ENCODE results near the gene LRRC52.

Gene LRRC52

DNA sequence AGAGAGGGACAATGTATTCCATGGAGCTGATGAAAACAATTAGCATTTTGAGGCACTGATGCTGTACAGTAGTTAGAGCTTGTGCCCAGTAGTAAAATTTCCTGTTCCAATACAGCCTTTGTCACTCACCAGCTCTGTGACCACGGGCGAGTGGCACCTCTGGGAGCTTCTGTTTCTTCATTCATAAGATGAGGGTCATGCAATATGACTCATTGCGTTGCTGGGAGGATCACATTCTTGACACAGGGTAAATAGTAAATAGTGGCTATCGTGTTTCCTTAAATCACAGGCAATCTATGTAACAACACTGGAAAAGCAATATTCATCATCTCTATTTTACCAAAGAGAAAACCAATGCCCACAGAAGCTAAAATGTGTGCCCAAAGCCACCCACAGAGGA lies 4.5 kb upstream of the LRRC52 start:
- TF ChIP-seq ZFX (IDR thresholded peaks at IDR 0.05; ENCODE audit: borderline replicate concordance): no peak
- TF ChIP-seq, protein P1, sequence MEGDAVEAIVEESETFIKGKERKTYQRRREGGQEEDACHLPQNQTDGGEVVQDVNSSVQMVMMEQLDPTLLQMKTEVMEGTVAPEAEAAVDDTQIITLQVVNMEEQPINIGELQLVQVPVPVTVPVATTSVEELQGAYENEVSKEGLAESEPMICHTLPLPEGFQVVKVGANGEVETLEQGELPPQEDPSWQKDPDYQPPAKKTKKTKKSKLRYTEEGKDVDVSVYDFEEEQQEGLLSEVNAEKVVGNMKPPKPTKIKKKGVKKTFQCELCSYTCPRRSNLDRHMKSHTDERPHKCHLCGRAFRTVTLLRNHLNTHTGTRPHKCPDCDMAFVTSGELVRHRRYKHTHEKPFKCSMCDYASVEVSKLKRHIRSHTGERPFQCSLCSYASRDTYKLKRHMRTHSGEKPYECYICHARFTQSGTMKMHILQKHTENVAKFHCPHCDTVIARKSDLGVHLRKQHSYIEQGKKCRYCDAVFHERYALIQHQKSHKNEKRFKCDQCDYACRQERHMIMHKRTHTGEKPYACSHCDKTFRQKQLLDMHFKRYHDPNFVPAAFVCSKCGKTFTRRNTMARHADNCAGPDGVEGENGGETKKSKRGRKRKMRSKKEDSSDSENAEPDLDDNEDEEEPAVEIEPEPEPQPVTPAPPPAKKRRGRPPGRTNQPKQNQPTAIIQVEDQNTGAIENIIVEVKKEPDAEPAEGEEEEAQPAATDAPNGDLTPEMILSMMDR (IDR thresholded peaks at IDR 0.05): no peak
- no peak overlapping the region for H3K27ac ChIP-seq

DNA sequence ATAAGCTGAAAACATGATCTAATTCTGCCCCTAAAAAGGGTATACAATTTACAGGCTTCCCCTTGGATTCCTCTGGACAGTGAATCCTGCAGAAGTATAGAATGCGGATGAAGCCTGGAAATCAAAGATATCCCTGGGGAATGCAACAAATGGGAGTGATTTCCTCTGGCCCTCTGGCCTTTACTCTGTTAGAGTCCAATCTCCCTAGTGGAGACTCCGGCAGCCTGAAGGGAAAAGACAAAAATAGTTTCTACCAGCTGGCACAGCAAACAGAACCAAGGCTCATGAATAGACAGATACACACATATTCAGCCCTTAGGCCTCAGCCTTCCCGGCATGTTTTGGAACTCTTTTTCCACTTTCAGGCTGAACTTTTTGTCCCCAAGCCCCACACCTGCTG lies 3.9 kb upstream of the LRRC52 start:
- no peak for TF ChIP-seq ZFX (IDR thresholded peaks at IDR 0.05; ENCODE audit: borderline replicate concordance)
- TF ChIP-seq, protein P1 (IDR thresholded peaks at IDR 0.05): no peak

DNA sequence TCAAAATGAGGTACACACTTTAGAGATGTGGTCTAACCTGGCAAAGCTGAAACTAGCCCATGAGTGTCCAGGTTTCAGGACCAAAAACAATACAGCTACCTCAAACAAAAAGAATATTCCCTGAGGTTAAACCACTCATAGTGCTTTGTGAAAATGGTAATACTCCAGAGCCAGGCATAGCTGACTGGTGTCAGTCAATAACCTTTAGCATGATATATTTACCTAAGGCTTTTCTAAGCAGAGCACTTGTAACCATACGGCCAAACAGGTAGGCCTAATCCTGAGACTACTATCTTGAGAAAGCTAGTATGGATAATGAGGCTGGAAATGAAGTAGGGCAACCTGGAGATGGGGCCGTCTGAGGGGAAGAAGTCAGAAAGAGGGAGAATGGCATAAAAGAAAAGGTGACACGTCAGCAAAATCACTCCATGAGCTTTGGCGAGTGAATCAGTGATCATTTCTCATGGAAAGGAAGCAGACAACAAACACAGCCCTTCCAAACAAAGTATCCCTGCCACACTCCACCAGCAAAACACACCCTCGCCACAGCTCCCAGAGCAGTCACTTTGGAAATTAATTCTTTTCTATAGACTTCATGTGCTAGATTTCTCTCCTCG lies 1.7 kb upstream of the LRRC52 start:
- H3K27ac ChIP-seq: no peak overlapping the region
- TF ChIP-seq ZFX (IDR thresholded peaks at IDR 0.05; ENCODE audit: borderline replicate concordance): no peak

More for the DNA sequence above, 3.9 kb upstream of the LRRC52 start:
- no peak overlapping the region for H3K27ac ChIP-seq

DNA sequence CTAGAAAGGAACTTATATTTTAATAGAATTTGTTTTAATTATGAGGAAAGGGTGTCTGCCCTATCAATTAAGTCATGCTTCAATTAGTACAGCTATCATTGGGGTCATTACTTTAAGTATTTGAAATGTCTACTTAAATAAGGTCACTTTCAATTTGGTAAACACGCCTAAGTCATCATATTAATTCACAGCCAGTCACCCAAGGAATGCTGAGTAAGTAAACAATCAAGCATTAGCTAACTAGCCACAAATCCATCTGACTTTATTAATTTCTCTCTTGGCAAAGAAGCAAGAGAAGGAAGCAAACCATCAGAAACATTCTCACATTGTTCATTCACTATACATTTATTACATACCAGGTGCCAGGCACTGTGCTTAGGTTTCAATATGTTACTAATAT lies 1.2 kb upstream of the LRRC52 start:
- no peak for TF ChIP-seq ZFX (IDR thresholded peaks at IDR 0.05; ENCODE audit: borderline replicate concordance)
- TF ChIP-seq, protein P1 (IDR thresholded peaks at IDR 0.05): no peak
- H3K27ac ChIP-seq: no peak overlapping the region

DNA sequence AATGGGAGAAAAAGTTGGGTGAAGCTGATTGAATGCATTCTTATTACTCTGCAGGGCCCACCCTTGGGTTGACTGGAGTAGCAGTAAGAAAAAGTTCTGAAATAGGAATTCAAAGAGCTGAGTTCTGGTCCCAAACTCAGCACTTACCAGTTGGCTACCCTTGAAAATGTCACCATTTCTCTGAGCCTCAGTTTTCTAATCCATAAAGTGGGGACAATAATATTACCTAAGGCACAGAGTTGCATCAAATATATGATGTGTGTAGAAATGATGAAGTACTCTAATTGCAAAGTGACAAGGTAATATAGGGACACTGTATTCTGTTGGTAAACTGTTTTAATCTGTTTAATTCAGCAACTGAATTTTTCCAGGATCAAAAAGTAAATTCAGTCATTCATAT lies 1.2 kb downstream of the LRRC52 start:
- no peak overlapping the region for H3K27ac ChIP-seq
- no peak for TF ChIP-seq ZFX (IDR thresholded peaks at IDR 0.05; ENCODE audit: borderline replicate concordance)

DNA sequence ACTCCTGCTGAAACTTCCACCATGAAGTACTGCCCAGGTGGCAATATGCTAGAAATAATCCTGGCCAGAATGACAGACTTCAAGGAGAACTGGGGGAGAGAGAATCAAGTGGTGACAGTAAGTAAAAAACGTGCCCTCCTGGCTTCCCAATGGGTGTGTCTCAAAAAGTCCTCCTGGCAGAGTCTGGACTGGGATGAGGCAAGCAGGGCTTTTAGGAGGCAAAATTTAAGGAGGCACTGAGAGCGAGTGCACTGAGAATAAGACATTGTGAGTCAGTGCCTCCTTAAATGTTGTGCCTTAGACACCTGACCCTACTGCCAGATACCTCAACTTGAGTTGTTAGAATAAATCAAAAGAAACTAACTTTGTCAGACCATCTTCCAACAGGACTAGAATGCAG lies 2.2 kb downstream of the LRRC52 start:
- no peak overlapping the region for H3K27ac ChIP-seq
- no peak for TF ChIP-seq ZFX (IDR thresholded peaks at IDR 0.05; ENCODE audit: borderline replicate concordance)
- TF ChIP-seq, protein P1 (IDR thresholded peaks at IDR 0.05): no peak

DNA sequence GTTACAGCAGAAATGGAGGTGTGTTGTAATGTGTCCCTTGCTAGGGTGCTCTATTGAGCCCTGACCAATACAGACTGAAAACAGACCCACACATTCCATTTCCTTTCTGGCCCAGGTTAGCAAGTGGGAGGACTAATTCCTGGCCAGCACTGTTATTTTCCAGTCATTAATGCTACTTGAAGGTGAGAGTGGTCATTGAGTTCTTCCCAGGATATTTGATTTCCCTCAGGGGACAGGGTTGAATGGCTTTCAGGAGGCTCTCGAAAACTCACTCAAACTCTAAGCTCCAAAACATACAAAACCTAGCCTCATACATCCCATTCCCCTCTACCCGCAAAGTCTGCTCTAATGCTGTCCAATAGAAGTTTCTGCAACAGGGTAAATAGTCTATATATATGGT lies 6.2 kb downstream of the LRRC52 start:
- H3K27ac ChIP-seq: no peak overlapping the region
- TF ChIP-seq, protein P1 (IDR thresholded peaks at IDR 0.05): no peak
- TF ChIP-seq ZFX (IDR thresholded peaks at IDR 0.05; ENCODE audit: borderline replicate concordance): no peak

DNA sequence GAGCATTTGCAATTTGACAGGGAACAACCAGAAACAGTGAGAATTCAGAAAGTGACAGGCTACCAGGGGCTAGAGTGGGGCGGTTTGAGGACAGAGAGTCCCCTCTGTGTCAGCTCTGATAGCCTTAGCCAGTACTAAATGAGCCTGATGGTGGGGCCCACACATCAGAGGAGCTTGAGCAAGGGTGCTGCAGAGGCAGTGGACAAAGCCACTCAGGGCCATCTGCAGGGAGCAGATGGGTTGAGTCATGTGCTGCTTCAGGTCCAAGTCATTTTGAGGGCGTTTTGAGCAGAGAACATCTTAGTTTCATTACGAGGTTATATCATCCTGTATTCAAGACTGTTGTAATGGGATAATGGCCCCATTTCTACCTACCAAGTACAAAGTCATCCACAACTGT lies 7.7 kb downstream of the LRRC52 start:
- H3K27ac ChIP-seq: no peak overlapping the region
- TF ChIP-seq, protein P1 (IDR thresholded peaks at IDR 0.05): no peak
- no peak for TF ChIP-seq ZFX (IDR thresholded peaks at IDR 0.05; ENCODE audit: borderline replicate concordance)
